ENCODE measurements around the gene CASP12.

Gene CASP12

DNA sequence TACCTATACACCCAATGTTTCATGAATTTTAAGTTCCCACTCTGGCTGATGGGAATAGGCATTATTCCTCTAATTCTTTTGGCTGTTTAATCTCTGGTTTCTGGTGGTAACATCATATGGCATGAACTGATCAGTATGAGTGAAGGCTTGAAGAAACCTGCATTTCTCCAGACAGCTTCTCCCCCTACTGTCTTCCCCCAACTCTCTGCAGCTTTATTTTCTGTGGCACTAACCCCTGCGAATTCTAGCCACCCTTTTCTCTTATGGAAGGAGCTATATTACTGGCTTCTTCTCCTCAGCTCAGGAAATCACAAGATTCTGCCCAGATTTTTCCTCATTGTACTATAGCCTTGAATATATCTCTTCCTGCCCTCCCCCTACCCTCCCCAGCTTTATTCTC, 57.1 kb downstream of the CASP12 start:
- no peak for DNase-seq (ENCODE audit: extremely low read depth in 1 of 2, low read depth in 1 of 2)

DNA sequence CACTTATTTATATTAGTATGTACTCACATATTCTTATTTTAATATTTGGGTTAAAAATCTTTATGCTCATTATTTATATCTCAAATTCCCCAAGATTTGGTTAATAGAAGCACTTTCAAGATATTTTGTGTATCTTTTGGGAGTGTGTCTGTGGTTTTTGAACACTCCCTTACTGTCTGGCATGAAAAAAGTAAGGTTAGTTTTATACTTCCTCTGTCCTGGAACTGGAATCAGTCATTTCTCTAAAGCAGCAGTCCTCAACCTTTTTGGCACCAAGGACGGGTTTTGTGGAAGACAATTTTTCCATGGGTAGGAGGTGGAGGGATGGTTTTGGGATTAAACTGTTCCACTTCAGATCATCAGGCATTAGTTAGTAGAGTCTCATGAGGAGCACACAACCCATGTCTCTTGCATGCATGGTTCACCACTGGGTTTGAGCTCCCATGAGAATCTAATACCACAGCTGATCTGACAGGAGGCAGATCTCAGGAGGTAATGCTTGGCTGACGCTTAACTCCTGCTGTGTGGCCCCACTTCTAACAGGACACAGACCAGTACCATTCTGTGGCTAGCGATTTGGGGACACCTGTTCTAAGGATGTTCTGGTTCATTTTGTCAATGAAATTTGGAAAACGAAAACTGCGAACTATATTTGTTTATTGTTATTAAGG, 60.2 kb downstream of the CASP12 start:
- no peak for DNase-seq (ENCODE audit: extremely low read depth in 1 of 2, low read depth in 1 of 2)

DNA sequence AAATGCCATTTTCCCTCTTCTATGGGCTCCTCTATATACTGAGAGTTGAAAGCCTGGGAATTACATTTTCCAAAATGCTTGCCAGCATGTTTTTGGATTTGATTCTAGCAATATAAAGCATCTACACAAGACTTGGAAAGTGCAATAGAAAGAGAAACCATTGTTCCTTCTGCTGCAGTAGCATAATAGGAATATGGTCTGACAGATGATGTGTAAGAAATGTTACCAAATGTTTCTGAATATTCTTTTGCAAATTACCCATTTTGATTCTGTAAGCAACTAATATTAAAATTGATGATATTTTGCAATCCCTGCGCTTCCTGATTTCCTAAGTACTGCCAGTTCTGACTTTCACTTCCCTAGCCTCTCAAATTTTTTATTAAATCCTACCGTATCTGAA, 61.6 kb downstream of the CASP12 start:
- DNase-seq (ENCODE audit: extremely low read depth in 1 of 2, low read depth in 1 of 2): no peak
